GM18508 (cell line): ENCODE results near the gene ZNF135.

Experiments
- ATAC-seq: cut with Tn5 transposase; IDR thresholded peaks from one replicate; pipeline ENCODE4 v1.9.1; 2021; ENCODE audit warnings: moderate number of reproducible peaks; ENCODE audit not compliant: insufficient read depth, unreplicated experiment

Gene ZNF135

DNA sequence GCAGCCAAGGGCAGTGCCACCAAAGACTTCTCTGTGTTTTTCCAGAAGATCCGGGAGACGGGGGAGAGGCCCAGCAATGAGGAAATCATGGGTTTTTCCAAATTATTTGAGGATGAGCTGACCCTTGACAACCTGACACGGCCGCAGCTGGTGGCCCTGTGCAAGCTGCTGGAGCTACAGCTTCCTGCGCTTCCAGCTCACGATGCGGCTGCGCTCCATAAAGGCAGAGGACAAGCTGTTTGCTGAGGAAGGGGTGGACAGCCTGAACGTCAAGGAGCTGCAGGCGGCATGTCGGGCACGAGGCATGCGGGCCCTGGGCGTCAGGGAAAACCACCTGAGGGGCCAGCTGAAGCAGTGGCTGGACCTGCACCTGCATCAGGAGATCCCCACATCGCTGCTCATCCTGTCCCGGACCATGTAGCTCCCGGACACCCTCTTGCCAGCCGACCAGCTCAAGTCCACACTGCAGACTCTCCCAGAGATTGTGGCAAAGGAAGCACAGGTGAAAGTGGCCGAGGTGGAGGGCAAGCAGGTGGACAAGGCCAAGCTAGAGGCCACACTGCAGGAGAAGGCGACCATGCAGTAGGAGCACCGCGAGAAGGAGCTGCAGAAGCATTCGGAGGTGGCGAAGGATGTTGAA is 13.6 kb upstream of the ZNF135 start:
- ATAC-seq = no peak

DNA sequence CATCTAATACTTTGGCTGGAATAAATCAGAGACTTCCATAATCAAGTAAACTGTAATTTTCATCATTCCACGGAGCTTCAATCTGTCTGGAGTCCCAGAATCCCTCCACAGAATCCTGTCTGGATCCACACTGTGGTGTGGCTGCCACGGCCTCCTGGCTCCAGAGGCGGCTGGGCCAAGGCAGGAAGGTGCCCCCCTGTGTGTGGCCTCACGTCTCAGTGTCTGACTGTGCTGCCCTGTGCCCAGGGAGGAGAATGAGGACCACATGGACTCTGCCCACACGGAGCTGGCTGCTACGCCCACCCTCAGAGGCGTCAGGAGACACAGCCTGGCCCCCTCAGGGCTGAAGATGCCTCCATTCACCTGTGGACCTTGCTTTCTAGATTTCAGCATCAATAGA is 12.2 kb upstream of the ZNF135 start:
- ATAC-seq = no peak

DNA sequence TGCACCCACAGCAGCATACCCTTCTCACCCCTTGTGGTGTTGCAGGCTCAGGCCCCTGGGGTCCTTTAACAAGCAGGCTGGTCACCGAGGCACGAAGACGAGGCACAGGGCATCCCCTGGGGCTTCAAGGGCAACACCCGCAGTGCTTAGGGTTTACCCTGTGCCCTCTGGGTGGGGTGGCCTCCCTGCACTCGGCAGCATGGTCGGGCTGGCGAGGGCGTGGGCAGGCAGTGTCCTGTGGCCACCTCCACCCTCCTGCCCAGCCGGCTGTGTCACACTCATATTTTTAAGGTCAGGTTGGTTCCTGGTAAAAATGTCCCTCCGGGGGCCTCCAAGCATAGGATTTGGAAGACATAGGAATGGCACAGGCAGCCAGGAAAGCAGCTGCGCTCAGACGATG is 11.4 kb upstream of the ZNF135 start:
- ATAC-seq = no peak

DNA sequence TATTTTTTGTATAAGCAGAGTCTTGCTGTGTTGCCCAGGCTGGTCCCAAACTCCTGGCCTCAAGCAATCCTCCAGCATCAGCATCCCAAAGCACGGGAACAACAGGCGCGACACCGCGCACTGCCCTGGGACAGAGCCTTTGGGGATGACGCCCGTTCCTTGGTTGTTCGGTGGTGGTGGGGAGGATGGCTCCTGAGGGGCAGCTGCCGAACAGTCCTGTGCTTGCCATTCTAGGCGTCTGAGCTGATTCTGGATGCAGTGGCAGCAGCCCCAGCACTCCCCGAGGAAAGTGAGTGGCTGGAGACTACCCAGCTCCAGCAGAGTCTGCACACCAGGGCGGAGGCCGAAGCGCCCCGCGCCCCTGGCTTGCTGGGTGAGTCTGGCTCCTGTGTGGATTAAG is 6.8 kb upstream of the ZNF135 start:
- no peak for ATAC-seq

DNA sequence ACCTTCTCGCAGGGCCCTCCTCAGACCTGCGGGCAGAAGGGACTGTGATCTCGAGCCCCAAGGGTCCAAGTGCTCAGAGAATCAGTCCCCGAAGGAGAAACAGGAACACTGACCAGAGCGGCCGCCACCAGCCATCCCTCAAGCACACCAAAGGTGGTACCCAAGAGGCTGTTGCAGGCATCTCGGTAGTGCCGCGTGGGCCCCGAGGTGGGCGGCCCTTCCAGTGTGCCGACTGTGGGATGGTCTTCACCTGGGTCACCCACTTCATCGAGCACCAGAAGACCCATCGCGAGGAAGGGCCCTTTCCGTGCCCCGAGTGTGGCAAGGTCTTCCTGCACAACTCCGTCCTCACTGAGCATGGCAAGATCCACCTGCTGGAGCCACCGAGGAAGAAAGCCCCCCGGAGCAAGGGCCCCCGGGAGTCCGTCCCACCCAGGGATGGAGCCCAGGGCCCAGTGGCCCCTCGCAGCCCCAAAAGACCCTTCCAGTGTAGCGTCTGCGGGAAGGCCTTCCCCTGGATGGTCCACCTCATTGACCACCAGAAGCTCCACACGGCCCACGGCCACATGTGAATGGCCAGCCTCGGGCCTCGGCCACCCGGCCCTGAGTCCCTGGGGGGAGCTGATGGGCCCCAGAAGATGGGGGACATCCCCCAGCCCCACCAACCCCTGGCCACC is 5.5 kb upstream of the ZNF135 start:
- ATAC-seq = no peak

DNA sequence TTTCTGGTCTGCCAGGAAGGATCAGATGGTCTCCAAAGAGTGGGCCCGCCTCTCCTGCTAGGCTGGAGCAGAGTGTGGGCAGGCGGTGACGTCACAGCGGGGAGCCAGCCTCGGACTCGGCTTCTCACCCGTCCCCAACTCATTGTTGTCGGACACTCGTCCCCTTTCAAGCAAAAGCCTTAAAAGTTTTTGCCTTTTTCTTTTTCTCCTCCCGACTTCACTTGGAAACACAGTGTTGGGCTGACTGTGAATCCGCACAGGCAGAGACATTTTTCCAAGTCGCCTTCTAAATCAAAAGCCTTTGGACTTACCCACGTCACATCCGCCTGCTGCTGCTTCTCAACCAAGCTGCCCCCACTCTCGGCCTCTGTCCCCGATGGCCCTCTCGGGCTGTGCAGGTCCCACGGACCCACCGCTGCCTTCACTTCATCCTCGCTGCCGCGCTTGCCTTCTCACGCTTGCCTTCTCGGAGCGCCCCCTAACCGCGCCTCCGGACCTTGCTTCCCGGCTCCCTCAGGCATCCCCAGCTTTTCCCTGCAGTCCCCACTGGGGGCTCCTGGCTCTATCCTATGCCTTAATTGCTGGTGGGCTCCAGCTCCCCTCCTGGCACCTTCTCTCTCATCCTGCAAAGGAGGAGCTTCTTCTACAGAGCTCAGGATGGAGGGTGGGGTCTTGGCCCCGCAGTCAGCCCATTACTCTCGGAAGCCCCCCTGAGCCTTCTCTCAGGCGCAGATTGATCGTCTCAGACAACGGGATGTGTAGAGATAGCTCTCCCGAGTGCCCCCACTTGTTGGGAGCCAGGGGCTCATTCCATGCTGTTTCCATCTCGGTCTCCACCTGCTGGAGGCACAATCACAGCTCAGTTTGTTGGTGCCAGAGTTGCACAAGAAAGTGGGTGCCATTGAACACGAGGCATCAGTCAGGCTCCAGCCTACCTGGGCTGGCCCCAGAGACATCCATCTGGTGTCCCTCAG is 3.9 kb upstream of the ZNF135 start:
- no peak for ATAC-seq

DNA sequence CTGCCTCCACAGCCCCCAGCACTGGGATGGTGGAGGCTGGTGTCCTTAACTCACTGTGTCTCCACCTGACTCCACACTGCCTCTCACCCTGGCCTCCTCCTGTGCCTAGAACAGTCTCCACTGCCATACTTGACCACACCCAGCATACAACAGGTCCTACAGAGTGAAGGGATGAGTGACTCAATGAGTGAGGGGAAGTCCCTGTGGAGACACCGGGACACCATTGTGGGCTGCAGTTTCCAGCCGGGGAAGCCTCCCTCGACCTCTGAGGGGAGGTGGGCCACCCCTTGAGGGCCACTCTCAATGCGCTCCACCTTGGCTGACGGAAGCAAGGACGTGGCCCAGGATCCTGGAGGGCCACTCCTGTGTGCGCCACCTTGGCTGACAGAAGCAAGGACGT is 2.8 kb upstream of the ZNF135 start:
- no peak for ATAC-seq

DNA sequence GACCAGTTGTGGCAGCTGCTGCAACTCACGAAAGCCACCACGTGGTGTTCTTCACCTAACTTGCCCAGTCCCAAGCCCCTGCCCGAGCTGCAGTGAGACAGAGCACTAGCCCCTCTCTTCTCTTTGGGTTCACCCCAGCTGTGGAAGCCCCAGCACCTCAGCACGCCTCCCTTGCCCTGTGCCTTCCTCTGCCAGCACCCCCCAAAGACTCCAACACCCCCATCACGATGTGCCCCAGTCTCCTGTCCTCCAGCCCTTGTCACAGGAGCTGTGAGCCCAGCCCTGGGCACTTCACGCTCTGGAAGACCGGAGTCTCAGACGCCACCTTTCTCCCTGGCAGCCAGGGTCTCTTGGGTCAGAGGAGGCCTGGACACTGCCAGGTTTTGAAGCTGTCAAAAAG is 2.2 kb upstream of the ZNF135 start:
- no peak for ATAC-seq

DNA sequence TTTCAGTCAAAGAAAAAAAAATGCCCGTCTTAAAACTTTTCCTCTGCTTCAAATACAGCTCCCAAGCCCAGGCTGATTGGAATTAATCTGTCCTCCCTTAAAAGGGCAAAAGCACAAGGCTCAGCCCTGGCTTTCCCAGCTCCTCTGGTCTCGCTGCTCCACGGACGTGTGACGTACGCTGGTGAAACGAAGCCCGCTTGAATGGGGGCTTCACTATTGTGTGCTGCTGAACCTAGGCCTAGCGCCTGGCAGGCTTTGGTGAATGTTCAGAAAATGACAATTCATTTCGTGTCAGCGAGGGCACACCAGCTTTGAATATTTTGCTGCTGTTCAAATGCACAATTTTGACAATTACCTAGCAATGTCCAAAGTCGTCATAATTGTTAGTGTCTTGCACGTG is 615 bp upstream of the ZNF135 start:
- ATAC-seq = no peak

DNA sequence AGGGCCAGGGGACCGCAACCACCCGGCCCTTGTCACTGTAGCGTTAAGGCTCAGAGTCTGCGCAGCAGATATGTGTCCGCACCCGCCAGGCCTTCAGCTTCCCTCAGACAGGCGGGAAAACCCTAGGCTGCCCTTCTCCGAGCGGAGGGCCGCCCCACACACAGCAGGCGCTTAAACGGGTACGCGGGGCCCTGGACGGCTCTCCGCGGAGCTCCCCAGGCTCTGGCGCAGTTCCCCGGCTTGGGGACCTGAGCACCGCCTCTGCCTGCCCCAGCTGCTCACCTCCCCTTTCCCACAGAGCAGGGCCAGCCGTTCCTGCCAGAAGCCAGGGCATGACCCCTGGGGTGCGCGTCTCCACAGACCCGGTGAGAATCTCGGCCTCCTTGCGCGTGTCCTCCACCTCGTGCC is 593 bp downstream of the ZNF135 start:
- no peak for ATAC-seq

DNA sequence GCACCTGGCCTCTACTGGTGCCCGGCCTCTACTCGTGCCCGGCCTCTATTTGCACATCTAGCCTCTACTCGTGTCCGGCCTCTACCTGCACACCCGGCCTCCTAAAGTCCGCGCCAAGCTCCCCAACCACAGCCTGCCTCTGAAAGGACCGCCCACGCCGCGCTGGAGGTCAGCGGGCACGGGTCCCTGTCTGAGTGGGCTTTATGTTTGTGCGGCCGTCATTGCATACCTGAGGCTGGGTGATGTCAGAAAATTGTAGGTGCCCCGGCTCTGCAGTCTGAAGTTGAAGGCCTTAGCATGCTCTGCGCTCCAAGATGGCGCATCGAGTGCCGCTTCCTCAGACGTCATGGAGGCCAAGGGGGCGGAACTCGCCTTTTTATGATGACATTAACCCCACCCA is 1.1 kb downstream of the ZNF135 start:
- no peak for ATAC-seq

DNA sequence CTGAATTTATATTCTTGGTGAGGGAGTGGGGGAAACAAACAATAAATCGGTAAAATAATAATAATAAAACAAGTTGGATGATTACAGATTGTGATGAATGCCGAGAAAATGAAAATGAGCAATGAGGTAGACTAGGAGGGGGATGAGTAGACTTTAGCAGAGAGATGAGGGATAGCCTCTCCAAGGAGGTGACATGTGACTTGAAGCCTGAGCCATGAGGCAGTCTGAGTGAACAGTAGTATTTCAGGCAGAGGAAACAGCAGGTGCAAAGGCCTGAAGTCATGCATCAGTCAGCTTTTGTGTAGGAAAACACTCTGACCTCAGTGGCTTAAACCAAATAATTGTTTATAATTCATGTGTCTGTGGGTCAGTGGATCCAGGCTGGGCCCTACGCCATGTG is 4.6 kb downstream of the ZNF135 start:
- ATAC-seq = no peak

DNA sequence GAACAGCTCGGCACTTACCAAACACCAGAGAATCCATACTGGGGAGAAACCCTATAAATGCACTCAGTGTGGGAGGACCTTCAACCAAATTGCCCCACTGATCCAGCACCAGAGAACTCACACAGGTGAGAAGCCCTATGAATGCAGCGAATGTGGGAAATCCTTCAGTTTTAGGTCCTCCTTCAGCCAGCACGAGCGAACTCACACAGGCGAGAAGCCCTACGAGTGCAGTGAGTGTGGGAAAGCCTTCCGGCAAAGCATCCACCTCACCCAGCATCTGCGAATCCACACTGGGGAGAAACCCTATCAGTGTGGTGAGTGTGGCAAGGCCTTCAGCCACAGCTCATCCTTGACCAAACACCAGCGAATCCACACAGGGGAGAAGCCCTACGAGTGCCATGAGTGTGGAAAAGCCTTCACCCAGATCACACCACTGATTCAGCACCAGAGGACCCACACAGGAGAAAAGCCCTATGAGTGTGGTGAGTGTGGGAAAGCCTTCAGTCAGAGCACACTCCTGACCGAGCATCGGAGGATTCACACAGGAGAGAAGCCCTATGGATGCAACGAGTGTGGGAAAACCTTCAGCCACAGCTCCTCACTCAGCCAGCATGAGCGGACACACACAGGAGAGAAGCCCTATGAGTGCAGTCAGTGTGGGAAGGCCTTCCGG is 8.3 kb downstream of the ZNF135 start:
- ATAC-seq = no peak

DNA sequence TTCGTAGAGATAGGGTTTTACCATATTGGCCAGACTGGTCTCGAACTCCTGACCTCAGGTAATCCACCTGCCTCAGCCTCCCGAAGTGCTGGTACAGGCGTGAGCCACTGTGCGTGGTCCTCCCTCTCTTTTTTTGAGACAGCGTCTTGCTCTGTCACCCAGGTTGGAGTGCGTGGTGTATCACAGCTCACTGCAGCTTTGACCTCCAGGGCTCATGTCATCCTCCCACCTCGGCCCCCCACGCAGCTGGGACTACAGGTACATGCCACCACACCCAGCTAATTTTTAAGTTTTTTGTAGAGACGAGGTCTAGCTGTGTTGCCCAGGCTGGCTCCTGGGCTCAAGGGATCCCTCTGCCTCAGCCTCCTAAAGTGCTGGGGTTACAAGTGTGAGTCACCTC is 20.7 kb downstream of the ZNF135 start:
- no peak for ATAC-seq

DNA sequence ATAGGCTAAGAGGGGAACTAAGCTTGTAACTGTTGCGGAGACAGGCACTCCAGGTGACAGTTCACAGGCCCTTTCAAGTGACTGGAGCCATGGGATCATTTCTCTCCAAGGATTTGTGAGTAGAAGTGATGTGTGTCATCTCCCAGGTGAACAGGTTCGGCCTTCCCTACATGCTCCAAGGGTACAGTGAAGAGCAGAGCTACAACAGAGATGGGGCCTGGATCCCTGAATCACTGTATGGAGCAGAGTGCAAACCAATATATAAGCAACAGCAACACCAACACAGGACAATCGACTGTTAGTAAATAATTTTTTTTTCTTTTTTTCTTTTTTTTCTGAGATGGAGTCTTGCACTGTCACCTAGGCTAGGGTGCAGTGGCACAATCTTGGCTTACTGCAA is 23.9 kb downstream of the ZNF135 start:
- ATAC-seq = no peak

DNA sequence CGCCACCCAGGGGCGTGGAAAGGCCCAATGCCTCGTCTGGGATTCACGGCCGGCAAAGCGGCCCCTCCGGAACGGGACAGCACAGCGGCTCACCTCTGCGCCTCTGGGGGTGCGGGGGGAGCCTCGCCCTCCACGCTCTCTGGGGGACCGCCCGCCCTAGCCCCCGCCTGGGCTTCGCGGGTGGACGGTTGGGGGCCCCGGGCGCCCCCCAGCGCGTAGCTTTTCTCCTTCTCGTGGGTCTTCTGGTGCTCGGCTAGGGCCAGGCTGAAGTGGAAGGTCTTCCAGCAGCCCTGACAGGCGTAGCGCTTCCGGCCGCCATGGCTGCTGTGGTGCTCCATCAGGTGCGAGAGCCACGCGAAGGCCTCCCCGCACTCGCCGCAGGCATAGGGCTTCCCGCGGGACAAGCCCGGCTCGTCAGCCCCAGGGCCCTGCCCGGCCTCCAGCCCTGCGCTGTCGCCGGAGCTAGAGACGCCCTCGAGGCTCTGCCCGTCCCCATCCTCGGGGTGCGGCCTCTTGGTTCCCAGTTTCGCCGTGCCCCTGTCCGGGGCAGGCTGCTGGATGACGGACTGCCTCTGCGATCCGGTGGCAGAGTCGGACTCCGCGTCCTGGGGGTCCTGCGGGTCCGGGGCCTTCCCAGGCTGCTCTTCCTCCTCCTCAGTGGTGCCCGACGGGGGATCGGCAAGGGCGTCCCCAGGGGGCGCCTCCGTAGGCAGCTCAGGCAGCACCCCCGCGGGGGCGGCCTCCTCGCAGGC is 25.7 kb downstream of the ZNF135 start:
- no peak for ATAC-seq

DNA sequence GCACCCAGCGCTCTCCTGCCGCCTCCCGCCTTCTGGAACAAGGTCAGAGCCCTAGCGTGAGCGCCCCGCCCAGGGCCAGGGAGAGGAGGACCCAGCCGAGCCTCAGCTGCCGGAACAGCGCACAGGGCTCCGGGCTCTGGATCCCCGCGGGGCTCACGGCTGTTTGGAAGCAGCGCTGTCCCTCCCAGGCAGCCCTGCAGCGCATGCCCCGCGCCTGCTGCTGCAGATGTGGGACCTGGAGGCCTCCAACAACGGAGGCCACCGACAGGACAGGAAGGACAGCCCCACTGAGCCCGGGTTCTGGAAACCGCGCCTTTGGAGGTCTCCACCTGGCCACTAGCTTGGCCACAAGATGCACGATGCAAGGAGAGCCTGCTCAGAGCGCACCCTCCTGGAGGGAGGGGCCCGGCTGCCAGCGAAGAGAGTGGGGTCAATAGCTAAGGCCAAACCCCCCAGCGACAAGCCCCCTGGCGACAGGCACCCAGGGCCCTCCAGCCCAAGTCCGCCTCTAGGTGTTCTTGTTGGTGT is 26.3 kb downstream of the ZNF135 start:
- ATAC-seq = no peak

DNA sequence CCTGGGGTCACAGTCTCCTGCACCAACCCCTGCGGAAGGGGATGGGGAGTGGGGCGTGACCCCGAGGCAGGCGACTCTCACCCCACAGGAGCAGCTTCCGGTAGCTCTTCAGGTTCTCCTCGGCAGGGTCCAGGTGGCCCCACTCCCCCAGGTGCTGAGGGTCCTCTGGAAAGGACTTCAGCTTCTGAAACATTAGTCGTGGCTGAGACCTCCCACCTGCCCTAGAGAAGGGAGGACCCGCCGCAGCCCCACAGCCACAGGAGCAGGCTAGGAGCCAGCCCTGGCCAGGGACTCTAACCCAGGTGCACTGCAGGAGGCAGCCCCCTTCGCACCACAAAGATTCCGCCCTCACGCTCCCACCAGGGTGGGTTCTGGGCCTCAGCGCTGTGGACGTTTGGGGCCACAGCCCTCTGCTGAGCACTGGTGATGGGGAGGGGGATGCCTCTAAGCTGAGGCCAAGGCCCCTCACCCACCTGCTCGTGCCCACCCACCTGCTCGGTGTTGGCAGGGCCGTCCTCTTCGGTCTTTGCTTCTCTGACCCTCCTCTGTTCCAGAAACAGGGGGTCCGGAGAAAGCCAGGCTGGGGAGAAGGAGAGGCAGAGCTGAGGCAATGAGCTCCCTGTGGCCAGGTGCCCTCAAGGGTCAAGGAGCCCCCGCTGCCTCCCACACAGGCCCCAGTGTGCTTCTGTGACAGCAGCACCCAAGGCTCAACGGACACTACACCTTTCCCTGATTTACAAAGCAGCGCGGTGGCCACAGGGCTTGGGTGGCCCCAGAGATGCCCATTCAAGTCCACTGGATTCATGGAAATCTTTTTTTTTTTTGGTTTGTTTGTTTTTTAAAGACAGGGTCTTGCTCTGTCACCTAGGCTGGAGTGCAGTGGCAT is 28.0 kb downstream of the ZNF135 start:
- ATAC-seq = no peak

DNA sequence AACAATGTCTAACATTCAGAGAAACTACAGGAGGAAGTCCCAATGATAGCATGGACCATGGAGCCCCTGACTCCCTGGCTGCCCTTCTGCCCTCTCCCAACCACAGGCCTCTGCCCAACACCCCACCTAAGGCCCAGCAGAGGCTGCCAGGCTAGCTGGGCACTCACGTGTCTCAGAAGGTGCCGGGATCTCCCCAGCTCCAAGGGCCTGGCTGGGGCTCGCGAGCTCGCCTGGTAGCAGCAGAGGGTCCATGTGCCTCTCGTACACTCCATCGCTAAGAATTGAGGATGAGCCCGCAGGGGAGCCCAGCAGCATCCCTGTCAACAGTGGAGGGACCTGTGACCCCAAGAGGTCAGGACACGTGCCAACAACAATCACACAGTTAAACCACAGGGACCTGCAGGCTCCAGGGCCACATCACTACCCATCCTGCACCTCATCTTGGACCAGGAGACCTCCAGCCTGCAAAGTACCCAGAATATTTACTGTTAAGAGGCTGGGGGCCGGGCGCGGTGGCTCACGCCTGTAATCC is 29.5 kb downstream of the ZNF135 start:
- ATAC-seq = no peak
